ENCODE measurements around the gene CKAP2L. TPM values are rescaled to one million over a fixed set of nuclear protein-coding genes. Genes with fewer than 3 reads are reported as not detected.

Gene CKAP2L
- total and polyA plus RNA-seq, 8 donors, result 1.9 to 29.3 (median 15.0) TPM

DNA sequence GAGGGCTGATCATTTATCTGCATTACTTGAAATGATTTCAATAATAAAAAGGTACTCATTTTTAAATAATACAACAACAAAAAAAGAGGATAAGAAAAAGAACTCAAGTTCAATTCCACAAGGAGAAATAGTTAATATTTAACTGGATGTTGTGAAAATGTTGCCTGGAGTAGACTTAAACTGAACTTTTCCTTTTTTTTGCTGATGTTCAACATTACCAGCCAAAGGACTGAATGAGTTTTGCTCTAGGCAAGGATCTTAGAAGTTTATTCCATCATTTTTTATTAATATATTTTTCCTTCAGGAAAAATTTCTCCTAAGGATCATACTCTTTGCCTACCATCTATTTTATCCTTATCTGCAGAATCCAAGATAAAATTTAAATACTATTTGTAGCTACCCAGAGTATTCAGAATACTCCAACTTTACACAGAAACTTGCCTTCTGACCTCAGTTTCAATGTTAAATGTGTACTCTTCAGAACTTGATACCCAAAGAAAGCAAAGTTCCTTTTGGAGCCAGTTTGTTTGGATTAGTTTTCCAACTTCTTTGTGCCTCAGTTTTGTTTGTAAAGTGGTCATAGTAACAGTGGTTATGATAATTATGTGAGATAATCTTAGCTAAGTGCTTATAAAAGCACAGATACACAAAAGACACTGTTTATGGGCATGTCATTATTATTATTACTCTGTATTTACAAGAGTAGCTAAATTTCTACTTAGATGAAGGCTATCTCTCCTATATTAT lies 12.8 kb downstream of the CKAP2L start:
- Histone ChIP-seq H3K36me3 (no peaks in the 10 kb centered on the region), H3K9me3 (no peaks in the 10 kb centered on the region), H3K4me1 (peaks cover 0 to 4% of the 10 kb centered on the region in 2 donors), H3K4me3 (no peak overlapping the region), H3K27me3 (no peaks in the 10 kb centered on the region), H3K27ac (no peak overlapping the region)
- DNase-seq (peak in 1 of 4 donors; percentile 30), ATAC-seq (no peak)
- TF ChIP-seq, protein P1, sequence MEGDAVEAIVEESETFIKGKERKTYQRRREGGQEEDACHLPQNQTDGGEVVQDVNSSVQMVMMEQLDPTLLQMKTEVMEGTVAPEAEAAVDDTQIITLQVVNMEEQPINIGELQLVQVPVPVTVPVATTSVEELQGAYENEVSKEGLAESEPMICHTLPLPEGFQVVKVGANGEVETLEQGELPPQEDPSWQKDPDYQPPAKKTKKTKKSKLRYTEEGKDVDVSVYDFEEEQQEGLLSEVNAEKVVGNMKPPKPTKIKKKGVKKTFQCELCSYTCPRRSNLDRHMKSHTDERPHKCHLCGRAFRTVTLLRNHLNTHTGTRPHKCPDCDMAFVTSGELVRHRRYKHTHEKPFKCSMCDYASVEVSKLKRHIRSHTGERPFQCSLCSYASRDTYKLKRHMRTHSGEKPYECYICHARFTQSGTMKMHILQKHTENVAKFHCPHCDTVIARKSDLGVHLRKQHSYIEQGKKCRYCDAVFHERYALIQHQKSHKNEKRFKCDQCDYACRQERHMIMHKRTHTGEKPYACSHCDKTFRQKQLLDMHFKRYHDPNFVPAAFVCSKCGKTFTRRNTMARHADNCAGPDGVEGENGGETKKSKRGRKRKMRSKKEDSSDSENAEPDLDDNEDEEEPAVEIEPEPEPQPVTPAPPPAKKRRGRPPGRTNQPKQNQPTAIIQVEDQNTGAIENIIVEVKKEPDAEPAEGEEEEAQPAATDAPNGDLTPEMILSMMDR (IDR thresholded peaks at IDR 0.05), result no peak
- intact Hi-C loops (cut with DNase I), result loop anchor here in 1 of 2 donors (5.0 to 10.0 kb wide), 2 partner anchors 133 to 191 kb away; no protein-coding TSS in a partner anchor

DNA sequence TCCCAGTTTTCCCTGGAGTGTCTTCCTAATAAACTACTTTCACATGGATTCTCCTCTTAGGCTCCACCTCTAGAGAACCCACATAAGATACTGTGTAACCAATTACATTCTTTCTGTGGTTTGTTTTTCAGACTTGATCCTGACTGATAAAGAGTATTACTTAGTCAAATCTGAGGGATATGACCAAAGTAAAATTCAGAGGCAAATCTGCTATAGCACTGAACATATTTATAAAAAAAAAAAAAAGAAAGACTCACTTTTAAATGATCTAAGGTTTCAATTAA lies 13.9 kb downstream of the CKAP2L start:
- H3K4me1 ChIP-seq, result peaks cover 0 to 4% of the 10 kb centered on the region in 2 donors

DNA sequence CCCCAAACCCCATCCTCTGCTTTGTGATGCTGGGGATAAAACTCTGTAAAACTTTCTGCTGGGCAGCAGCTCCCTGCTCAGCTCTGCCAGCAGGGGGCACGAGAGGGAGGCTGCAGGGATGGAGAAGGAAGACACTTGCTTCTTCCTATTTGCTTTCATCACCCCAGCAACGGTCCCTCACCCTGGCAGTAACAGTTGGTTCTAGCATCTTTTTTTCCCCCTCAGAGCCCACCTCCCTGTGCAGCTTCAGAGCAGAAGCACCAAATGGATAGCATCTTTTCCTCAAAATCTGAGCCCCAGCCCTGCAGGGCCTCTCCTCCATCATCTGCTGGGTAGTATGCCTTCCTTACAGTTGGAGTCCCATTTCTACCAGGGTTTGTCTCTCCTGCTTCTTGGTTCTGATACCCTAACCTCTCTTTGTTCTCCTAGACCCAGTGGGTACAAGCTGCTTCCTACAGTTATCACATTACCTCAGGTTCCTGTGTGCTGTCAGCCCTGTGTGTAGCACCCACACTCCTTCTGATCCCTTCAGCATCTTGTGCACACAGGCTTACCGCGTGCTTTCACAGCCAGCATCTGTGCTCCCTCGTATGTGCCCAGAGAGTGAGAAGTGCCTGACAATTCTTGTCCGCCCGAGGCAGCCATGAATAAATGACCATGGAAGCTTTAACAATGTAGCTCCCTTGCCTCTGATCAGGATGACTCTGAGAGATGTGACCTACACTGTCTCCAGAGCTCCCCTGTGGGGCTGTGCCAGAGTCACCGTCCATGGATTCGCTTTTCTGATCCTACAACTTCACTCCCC lies 14.5 kb downstream of the CKAP2L start:
- DNase-seq, result peak; percentile 56 to 95 (median 84)
- no peak overlapping the region for H3K4me3 ChIP-seq
- intact Hi-C loops (cut with DNase I), result loop anchor here in 1 of 2 donors (5.0 to 10.0 kb wide), 2 partner anchors 135 to 192 kb away; no protein-coding TSS in a partner anchor
- H3K36me3 ChIP-seq, result no peaks in the 10 kb centered on the region
- TF ChIP-seq, protein P1 (IDR thresholded peaks at IDR 0.05), result peak; percentile 92 to 94
- H3K27ac ChIP-seq, result peak overlapping the region in 1 of 2 donors; percentile 7
- peak; percentile 96 for ATAC-seq
- H3K27me3 ChIP-seq, result no peaks in the 10 kb centered on the region
- H3K4me1 ChIP-seq, result peaks cover 0 to 4% of the 10 kb centered on the region in 2 donors
- H3K9me3 ChIP-seq, result no peaks in the 10 kb centered on the region

More for the DNA sequence above, 13.9 kb downstream of the CKAP2L start:
- no peaks in the 10 kb centered on the region for H3K27me3 ChIP-seq
- no peaks in the 10 kb centered on the region for H3K9me3 ChIP-seq
- DNase-seq (no peak), ATAC-seq (no peak)
- intact Hi-C loops (cut with DNase I), result loop anchor here in 1 of 2 donors (5.0 to 10.0 kb wide), 2 partner anchors 134 to 192 kb away; no protein-coding TSS in a partner anchor
- no peak overlapping the region for H3K27ac ChIP-seq
- no peak overlapping the region for H3K4me3 ChIP-seq
- no peaks in the 10 kb centered on the region for H3K36me3 ChIP-seq
- TF ChIP-seq, protein P1 (IDR thresholded peaks at IDR 0.05), result no peak

DNA sequence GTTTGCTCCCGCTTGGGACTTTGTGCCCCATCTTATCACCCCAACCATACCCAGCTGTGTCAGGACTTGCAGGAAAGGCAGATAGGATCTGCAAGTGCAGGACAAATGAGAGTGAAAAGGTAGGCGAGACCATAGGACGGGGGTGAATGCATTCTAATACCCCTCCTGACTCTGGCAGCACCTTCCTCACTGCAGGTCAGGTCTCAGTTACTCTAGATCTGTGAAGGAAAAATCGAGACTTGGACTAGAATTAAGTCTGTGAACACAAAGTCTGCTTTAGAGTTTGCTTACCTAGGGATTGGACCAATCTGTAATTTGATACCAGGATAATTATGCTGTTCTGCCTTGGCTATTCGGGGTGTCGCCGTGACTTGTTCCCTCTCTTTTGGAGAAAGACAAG lies 23.9 kb downstream of the CKAP2L start:
- no peaks in the 10 kb centered on the region for H3K27me3 ChIP-seq
- intact Hi-C loops (cut with DNase I), result no loop called here
- TF ChIP-seq, protein P1 (IDR thresholded peaks at IDR 0.05), result no peak
- DNase-seq, result no peak
- H3K4me1 ChIP-seq, result no peaks in the 10 kb centered on the region
- no peak overlapping the region for H3K4me3 ChIP-seq
- no peak overlapping the region for H3K27ac ChIP-seq
- H3K36me3 ChIP-seq, result peaks cover 0 to 12% of the 10 kb centered on the region in 2 donors
- no peak for ATAC-seq
- H3K9me3 ChIP-seq, result no peaks in the 10 kb centered on the region
